Umbilical cord (tissue), 2 donors: ENCODE data around the gene MBOAT2. TPM values are rescaled to one million over a fixed set of nuclear protein-coding genes. Genes with fewer than 3 reads are reported as not detected.
A peak's percentile ranks its signal among the peaks of the same experiment; 100 is the strongest.
"Not testable (repeated sequence)": the region's sequence is repeated elsewhere in the genome, so short reads cannot be mapped to it uniquely, and the experiment has no call there.

Source experiments
- DNase-seq: peaks from one replicate; pipeline ENCODE4 v3.0.0-alpha.2; 2015; ENCODE audit warnings: low spot score
- total RNA-seq: library from RNA; depleted of rRNA; stranded (reverse); fragments of >200 nt; gene quantifications from one replicate; pipeline ENCODE4 v1.2.3, GENCODE V29; 2014; ENCODE audit warnings: low replicate concordance; ENCODE audit not compliant: insufficient read depth

The MBOAT2 gene
- total RNA-seq, result 34.2 TPM

- DNase-seq, result peak; percentile 94
Observed at GRCh38 chr2:9003616-9004337, at the start of gene MBOAT2. MBOAT2 (minus strand) TSS chr2:9003684; CDS start chr2:9003614, 70 bp downstream.

GRCh38 chr2:9052821-9053533, 49.5 kb upstream of the MBOAT2 start:
- no peak for DNase-seq

GRCh38 chr2:9051451-9051850, 48.0 kb upstream of the MBOAT2 start:
- not testable (repeated sequence) for DNase-seq

GRCh38 chr2:9050122-9050809, 46.8 kb upstream of the MBOAT2 start:
- peak; percentile 23 for DNase-seq

- DNase-seq, result no peak
Observed at GRCh38 chr2:9045595-9045994, 42.1 kb upstream of the MBOAT2 start.

GRCh38 chr2:9043491-9043890, 40.0 kb upstream of the MBOAT2 start:
- not testable (repeated sequence) for DNase-seq

GRCh38 chr2:9037166-9037565, 33.7 kb upstream of the MBOAT2 start:
- DNase-seq, result no peak

- DNase-seq, result no peak
Observed at GRCh38 chr2:9033385-9034168, 30.1 kb upstream of the MBOAT2 start.

GRCh38 chr2:9032536-9033255, 29.2 kb upstream of the MBOAT2 start:
- DNase-seq, result no peak

- no peak for DNase-seq
Observed at GRCh38 chr2:9032121-9032520, 28.6 kb upstream of the MBOAT2 start.

GRCh38 chr2:9031246-9031645, 27.8 kb upstream of the MBOAT2 start:
- no peak for DNase-seq

GRCh38 chr2:9030841-9031240, 27.4 kb upstream of the MBOAT2 start:
- DNase-seq, result no peak

GRCh38 chr2:9030190-9030589, 26.7 kb upstream of the MBOAT2 start:
- no peak for DNase-seq

- DNase-seq, result no peak
Observed at GRCh38 chr2:9029721-9030120, 26.2 kb upstream of the MBOAT2 start.

GRCh38 chr2:9027884-9028283, 24.4 kb upstream of the MBOAT2 start:
- no peak for DNase-seq

GRCh38 chr2:9025746-9026145, 22.3 kb upstream of the MBOAT2 start:
- DNase-seq, result no peak

GRCh38 chr2:9024575-9024974, 21.1 kb upstream of the MBOAT2 start:
- DNase-seq, result no peak

- DNase-seq, result no peak
Observed at GRCh38 chr2:9021563-9022211, 18.2 kb upstream of the MBOAT2 start.

GRCh38 chr2:9020267-9020666, 16.8 kb upstream of the MBOAT2 start:
- DNase-seq, result no peak

GRCh38 chr2:9018534-9018933, 15.1 kb upstream of the MBOAT2 start:
- DNase-seq, result no peak

- no peak for DNase-seq
Observed at GRCh38 chr2:9018109-9018508, 14.6 kb upstream of the MBOAT2 start.
